Ishikawa (cell line): ENCODE measurements around the gene ITGA6.
A peak's percentile ranks its signal among the peaks of the same experiment; 100 is the strongest.

Experiments
- CEBPB ChIP-seq: IDR thresholded peaks from 2 replicates; pipeline ENCODE4 v1.6.1; 2012
- CREB1 ChIP-seq: IDR thresholded peaks from 2 replicates; pipeline ENCODE4 v1.6.1; 2012; ENCODE audit warnings: low read depth
- EGR1 ChIP-seq: IDR thresholded peaks from 2 replicates; pipeline ENCODE4 v1.6.1; 2012
- EP300 ChIP-seq: IDR thresholded peaks from 2 replicates; pipeline ENCODE4 v1.6.1; 2012; ENCODE audit warnings: borderline replicate concordance
- FOXM1 ChIP-seq: IDR thresholded peaks from 2 replicates; pipeline ENCODE4 v1.6.1; 2012; ENCODE audit warnings: low read depth, borderline replicate concordance
- NFIC ChIP-seq: IDR thresholded peaks from 2 replicates; pipeline ENCODE4 v1.6.1; 2012
- RAD21 ChIP-seq: IDR thresholded peaks from 2 replicates; pipeline ENCODE4 v1.6.1; 2012; ENCODE audit warnings: low read depth
- TAF1 ChIP-seq: IDR thresholded peaks from 2 replicates; pipeline ENCODE4 v1.6.1; 2012; ENCODE audit warnings: low read depth, mild to moderate bottlenecking
- TCF12 ChIP-seq: IDR thresholded peaks from 2 replicates; pipeline ENCODE4 v1.6.1; 2012; ENCODE audit warnings: low read depth
- TEAD4 ChIP-seq: IDR thresholded peaks from 2 replicates; pipeline ENCODE4 v1.6.1; 2012
- YY1 ChIP-seq: IDR thresholded peaks from 2 replicates; pipeline ENCODE4 v1.6.1; 2012; ENCODE audit warnings: low read depth
- ZBTB7A ChIP-seq: IDR thresholded peaks from 2 replicates; pipeline ENCODE4 v1.6.1; 2012; ENCODE audit warnings: low read depth
- TF ChIP-seq, protein P1 (sequence below): IDR thresholded peaks from 2 replicates; pipeline ENCODE4 v1.6.1; 2012
- TF ChIP-seq, protein P2 (sequence below): IDR thresholded peaks from 2 replicates; pipeline ENCODE4 v1.6.1; 2012; ENCODE audit warnings: low read depth, mild to moderate bottlenecking
- TF ChIP-seq, protein P3 (sequence below): IDR thresholded peaks from 2 replicates; pipeline ENCODE4 v1.6.1; 2012

The ITGA6 gene

DNA sequence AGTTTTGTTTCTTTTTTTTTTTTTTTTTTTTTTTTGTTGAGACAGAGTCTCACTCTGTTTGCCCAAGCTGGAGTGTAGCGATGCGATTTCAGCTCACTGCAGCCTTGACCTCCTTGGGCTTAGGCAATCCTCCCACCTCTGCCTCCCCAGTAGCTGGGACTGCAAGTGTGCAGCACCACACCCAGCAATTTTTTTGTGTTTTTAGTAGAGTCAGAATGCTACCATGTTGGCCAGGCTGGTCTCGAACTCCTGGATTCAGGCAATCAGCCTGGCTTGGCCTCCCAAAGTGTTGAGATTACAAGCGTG lies 8.2 kb downstream of the ITGA6 start:
- TF ChIP-seq, protein P1, sequence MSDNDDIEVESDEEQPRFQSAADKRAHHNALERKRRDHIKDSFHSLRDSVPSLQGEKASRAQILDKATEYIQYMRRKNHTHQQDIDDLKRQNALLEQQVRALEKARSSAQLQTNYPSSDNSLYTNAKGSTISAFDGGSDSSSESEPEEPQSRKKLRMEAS, result no peak
- TF ChIP-seq EP300 (no peak), RAD21 (no peak), EGR1 (no peak), YY1 (no peak), TAF1 (no peak), FOXM1 (no peak), TCF12 (no peak), CREB1 (no peak), CEBPB (no peak), TEAD4 (no peak), NFIC (no peak), ZBTB7A (no peak)
- TF ChIP-seq, protein P2, sequence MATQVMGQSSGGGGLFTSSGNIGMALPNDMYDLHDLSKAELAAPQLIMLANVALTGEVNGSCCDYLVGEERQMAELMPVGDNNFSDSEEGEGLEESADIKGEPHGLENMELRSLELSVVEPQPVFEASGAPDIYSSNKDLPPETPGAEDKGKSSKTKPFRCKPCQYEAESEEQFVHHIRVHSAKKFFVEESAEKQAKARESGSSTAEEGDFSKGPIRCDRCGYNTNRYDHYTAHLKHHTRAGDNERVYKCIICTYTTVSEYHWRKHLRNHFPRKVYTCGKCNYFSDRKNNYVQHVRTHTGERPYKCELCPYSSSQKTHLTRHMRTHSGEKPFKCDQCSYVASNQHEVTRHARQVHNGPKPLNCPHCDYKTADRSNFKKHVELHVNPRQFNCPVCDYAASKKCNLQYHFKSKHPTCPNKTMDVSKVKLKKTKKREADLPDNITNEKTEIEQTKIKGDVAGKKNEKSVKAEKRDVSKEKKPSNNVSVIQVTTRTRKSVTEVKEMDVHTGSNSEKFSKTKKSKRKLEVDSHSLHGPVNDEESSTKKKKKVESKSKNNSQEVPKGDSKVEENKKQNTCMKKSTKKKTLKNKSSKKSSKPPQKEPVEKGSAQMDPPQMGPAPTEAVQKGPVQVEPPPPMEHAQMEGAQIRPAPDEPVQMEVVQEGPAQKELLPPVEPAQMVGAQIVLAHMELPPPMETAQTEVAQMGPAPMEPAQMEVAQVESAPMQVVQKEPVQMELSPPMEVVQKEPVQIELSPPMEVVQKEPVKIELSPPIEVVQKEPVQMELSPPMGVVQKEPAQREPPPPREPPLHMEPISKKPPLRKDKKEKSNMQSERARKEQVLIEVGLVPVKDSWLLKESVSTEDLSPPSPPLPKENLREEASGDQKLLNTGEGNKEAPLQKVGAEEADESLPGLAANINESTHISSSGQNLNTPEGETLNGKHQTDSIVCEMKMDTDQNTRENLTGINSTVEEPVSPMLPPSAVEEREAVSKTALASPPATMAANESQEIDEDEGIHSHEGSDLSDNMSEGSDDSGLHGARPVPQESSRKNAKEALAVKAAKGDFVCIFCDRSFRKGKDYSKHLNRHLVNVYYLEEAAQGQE, result no peak
- TF ChIP-seq, protein P3, sequence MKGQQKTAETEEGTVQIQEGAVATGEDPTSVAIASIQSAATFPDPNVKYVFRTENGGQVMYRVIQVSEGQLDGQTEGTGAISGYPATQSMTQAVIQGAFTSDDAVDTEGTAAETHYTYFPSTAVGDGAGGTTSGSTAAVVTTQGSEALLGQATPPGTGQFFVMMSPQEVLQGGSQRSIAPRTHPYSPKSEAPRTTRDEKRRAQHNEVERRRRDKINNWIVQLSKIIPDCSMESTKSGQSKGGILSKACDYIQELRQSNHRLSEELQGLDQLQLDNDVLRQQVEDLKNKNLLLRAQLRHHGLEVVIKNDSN, result no peak

DNA sequence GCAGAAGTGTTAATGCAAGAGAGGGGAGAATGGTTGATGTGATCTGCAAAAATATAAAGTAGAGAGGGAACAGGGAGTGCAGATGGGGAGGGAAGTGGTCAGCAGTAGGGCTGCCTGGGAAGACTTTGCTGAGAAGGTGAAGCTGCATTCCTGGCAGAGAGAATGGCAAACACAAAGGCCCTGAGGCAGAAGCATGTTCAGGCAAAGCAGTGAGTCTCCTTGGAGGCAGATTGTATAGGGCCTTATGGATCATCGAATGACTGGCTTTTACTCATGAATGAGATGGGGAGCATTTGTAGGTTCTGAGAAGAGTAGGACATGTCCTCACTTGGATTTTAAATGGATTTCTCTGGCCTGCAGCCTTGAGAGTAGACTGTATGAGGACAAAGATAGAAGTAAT lies 9.5 kb downstream of the ITGA6 start:
- no peak for TF ChIP-seq YY1
- TF ChIP-seq RAD21, result no peak
- no peak for TF ChIP-seq TAF1
- TF ChIP-seq ZBTB7A, result no peak
- TF ChIP-seq, protein P3, result no peak

DNA sequence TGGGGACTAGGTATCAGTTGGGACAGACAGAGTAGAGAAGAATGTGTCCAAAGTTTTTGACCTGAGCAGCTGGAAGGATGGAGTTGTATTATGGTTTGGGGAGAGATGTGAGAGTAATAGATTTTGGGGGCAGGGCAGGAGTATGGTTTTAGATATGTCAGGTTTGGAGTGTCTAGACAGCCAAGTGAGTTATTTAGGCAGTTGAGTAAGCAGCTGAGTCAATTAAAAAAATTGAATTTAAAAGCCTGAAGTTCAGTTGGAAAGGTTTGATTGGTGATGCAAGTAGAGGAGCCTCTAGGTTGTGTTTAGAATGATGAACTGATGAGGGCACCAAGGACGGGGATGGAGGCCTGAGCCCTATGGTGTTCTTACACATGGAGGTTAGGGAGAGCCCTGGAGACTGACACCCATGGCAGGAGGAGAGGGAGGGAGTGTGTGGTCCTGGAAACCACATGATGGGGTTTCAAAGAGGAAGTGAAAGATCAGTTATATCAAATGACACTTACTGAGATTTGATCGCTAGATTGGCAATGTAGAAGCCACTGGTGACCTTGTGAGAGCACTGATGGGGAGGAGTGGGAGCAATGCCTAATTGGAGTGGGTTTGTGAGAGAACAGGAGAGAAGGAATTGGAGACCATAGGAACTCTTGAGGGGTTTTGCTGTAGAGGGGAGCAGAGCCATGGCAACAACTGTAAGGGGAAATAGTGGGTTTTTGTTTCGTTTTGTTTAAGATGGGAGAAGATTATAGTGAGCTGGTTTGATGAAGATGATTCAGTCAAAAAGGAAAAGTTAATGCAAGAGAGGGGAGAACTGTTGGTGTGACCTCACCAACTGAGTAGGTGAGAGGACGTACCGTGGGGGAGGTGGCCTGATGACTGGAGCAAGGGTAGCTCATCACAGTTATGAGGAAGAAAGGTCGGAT lies 10.3 kb downstream of the ITGA6 start:
- TF ChIP-seq NFIC, result no peak
- no peak for TF ChIP-seq FOXM1
- no peak for TF ChIP-seq TAF1
- TF ChIP-seq EP300, result no peak

GRCh38 chr2:172438741-172439508 lies 11.5 kb downstream of the ITGA6 start:
- TF ChIP-seq FOXM1 (no peak), YY1 (no peak), EGR1 (no peak), RAD21 (no peak; the same call in 1 of the 2 replicates), NFIC (no peak), TCF12 (peak; percentile 66), TAF1 (no peak), ZBTB7A (no peak), TEAD4 (peak; percentile 9; the same call in 1 of the 2 replicates), EP300 (0 out of 2 replicates have a peak, but pooled peaks have one; percentile 16), CEBPB (no peak), CREB1 (no peak)
- TF ChIP-seq, protein P2, result no peak
- TF ChIP-seq, protein P3, result no peak
- TF ChIP-seq, protein P1, result peak; percentile 54; the same call in 1 of the 2 replicates

DNA sequence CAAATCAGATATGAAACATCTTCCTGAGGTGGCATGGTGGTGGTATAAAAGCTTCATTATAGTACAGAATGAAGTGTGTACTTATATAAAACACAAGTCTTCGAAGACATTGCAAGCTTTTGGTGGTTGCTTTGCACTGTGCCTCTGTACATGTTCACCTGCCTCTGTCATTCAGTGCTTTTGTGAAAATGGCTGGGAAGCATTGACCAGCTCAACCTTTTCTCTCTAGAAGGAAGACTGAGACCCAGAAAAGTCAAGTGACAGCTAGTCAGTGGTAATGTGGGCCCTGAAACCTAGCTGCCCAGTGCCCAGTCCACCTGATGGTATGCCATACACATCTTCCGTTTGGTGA lies 12.1 kb downstream of the ITGA6 start:
- TF ChIP-seq, protein P1, result no peak
